Measurements from ENCODE around the gene PDZD8. TPM values are rescaled to one million over a fixed set of nuclear protein-coding genes. Genes with fewer than 3 reads are reported as not detected.

The PDZD8 gene
- total and polyA plus RNA-seq, 2 donors (not counting 3 experiments of a cell fraction or from before 2014, with no cell fraction given), result 5.9 to 22.6 TPM

GRCh38 chr10:117348236-117348635, 27.0 kb downstream of the PDZD8 start:
- no TSS peak for BruUV-seq (replicated peaks)
- POLR2A ChIA-PET, result no interaction called here
- H3K79me2 ChIP-seq (ENCODE audit: control insufficient read depth, insufficient read depth, low read length), result peaks cover 62% of the 10 kb centered on the region

DNA sequence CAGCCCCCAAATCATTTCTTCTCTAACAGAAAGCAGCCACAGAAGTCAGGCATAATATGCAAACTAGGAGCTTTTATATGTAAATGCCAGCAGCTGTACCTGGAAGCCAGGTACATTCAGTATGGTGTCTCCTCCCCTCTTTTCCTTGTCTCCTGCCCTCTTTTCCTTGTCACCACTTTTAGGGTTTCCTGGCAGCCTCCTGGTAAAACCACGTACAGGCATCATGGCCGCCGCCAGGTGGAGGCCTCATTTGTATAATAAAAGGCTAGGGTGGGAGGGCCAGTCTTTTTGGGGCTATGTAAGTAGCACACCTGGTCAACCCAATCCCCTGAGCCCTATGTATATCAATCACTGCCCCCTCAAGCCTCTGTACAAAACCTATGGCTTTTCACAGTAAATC, 28.7 kb downstream of the PDZD8 start:
- H3K9ac ChIP-seq (replicated peaks; ENCODE audit: extremely low read depth, insufficient read depth, low read length), result no peak overlapping the region
- dilution Hi-C loops (cut with MboI; ENCODE audit: extremely low pct_ligation_motif_present, low sequenced_read_pairs), result no loop called here
- no peaks in the 10 kb centered on the region for H3K9me3 ChIP-seq (replicated peaks; ENCODE audit: control insufficient read depth, insufficient read depth, low read length)
- H3K27me3 ChIP-seq (ENCODE audit: control insufficient read depth in 2 of 2, insufficient read depth in 2 of 2, low read length in 2 of 2), result no peaks in the 10 kb centered on the region
- H2AFZ ChIP-seq (ENCODE audit: low read depth, low read length), result no peak overlapping the region
- no TSS peak for BruUV-seq (replicated peaks)
- CTCF ChIA-PET, result interaction anchor here (0.6 kb wide), 1 partner anchor 22 kb away, joined by 3 read pairs; no protein-coding TSS in a partner anchor
- H3K79me2 ChIP-seq (ENCODE audit: control insufficient read depth, insufficient read depth, low read length), result peaks cover 60% of the 10 kb centered on the region
- H3K4me1 ChIP-seq (ENCODE audit: control insufficient read depth, extremely low read depth, insufficient read depth, low read length), result no peaks in the 10 kb centered on the region
- H3K27ac ChIP-seq (ENCODE audit: insufficient read depth, low read depth, low read length), result no peak overlapping the region
- intact Hi-C loops (cut with micrococcal nuclease), result loop anchor here (2.0 kb wide), 1 partner anchor 16 kb away; no protein-coding TSS in a partner anchor
- POLR2A ChIA-PET, result no interaction called here
- no peak for DNase-seq (ENCODE audit: low read depth, low spot score)
- TF ChIP-seq JUN (IDR thresholded peaks at IDR 0.05; ENCODE audit: borderline replicate concordance, insufficient read depth, insufficient read length, low read depth) (no peak), GATA2 (IDR thresholded peaks at IDR 0.05; ENCODE audit: insufficient read depth, insufficient read length, low read depth, low read length) (no peak), CTCF (IDR thresholded peaks at IDR 0.05; ENCODE audit: extremely low read depth in 1 of 2, insufficient read depth in 1 of 2, low read depth in 1 of 2, low read length in 2 of 2) (no peak), POLR2A (IDR thresholded peaks at IDR 0.05; ENCODE audit: low read depth, low read length) (no peak), POLR2AphosphoS5 (IDR thresholded peaks at IDR 0.05; ENCODE audit: insufficient read depth, low read depth, low read length) (no peak), MYC (IDR thresholded peaks at IDR 0.05; ENCODE audit: low read depth, low read length) (no peak), FOS (IDR thresholded peaks at IDR 0.05; ENCODE audit: borderline replicate concordance, insufficient read depth, low read length) (no peak), EZH2 (IDR thresholded peaks at IDR 0.05; ENCODE audit: borderline replicate concordance, low read depth, low read length, severe bottlenecking) (no peak)
- TF ChIP-seq, protein P1, sequence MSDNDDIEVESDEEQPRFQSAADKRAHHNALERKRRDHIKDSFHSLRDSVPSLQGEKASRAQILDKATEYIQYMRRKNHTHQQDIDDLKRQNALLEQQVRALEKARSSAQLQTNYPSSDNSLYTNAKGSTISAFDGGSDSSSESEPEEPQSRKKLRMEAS (IDR thresholded peaks at IDR 0.05; ENCODE audit: insufficient read depth, insufficient read length), result no peak
- no peak for FAIRE-seq
- H3K4me2 ChIP-seq (ENCODE audit: insufficient read depth, low read length), result no peak overlapping the region
- H4K20me1 ChIP-seq (replicated peaks; ENCODE audit: control insufficient read depth, extremely low read depth, insufficient read depth, low read length), result peaks cover 3% of the 10 kb centered on the region
- no peaks in the 10 kb centered on the region for H3K9me1 ChIP-seq (replicated peaks; ENCODE audit: control insufficient read depth, extremely low read depth, insufficient read depth, low read length)
- no peak overlapping the region for H3K4me3 ChIP-seq (replicated peaks in 1 of 3; ENCODE audit: insufficient read depth in 1 of 3, low read depth in 1 of 3, low read length in 3 of 3)
- H3K36me3 ChIP-seq (ENCODE audit: control insufficient read depth in 2 of 2, extremely low read depth in 1 of 2, insufficient read depth in 2 of 2, low read length in 2 of 2), result no peaks in the 10 kb centered on the region

More at GRCh38 chr10:117348236-117348635, 27.0 kb downstream of the PDZD8 start:
- Histone ChIP-seq H3K9me1 (replicated peaks; ENCODE audit: control insufficient read depth, extremely low read depth, insufficient read depth, low read length) (no peaks in the 10 kb centered on the region), H3K4me1 (ENCODE audit: control insufficient read depth, extremely low read depth, insufficient read depth, low read length) (no peaks in the 10 kb centered on the region), H2AFZ (ENCODE audit: low read depth, low read length) (no peak overlapping the region), H3K27me3 (ENCODE audit: control insufficient read depth in 2 of 2, insufficient read depth in 2 of 2, low read length in 2 of 2) (no peaks in the 10 kb centered on the region), H3K4me2 (ENCODE audit: insufficient read depth, low read length) (no peak overlapping the region), H4K20me1 (replicated peaks; ENCODE audit: control insufficient read depth, extremely low read depth, insufficient read depth, low read length) (peaks cover 3% of the 10 kb centered on the region), H3K9ac (replicated peaks; ENCODE audit: extremely low read depth, insufficient read depth, low read length) (no peak overlapping the region), H3K27ac (ENCODE audit: insufficient read depth, low read depth, low read length) (no peak overlapping the region), H3K4me3 (replicated peaks in 1 of 3; ENCODE audit: insufficient read depth in 1 of 3, low read depth in 1 of 3, low read length in 3 of 3) (no peak overlapping the region), H3K36me3 (ENCODE audit: control insufficient read depth in 2 of 2, extremely low read depth in 1 of 2, insufficient read depth in 2 of 2, low read length in 2 of 2) (no peaks in the 10 kb centered on the region), H3K9me3 (replicated peaks; ENCODE audit: control insufficient read depth, insufficient read depth, low read length) (no peaks in the 10 kb centered on the region)
- dilution Hi-C loops (cut with MboI; ENCODE audit: extremely low pct_ligation_motif_present, low sequenced_read_pairs) (no loop called here), intact Hi-C loops (cut with micrococcal nuclease) (no loop called here)
- DNase-seq (ENCODE audit: low read depth, low spot score), result no peak
- CTCF ChIA-PET, result interaction anchor here (1.8 kb wide), 1 partner anchor 12 kb away, joined by 6 read pairs; no protein-coding TSS in a partner anchor
- no peak for TF ChIP-seq POLR2AphosphoS5 (IDR thresholded peaks at IDR 0.05; ENCODE audit: insufficient read depth, low read depth, low read length)
- no peak for TF ChIP-seq FOS (IDR thresholded peaks at IDR 0.05; ENCODE audit: borderline replicate concordance, insufficient read depth, low read length)
- no peak for FAIRE-seq
